ENCODE data around the gene GALNT2. TPM values are rescaled to one million over a fixed set of nuclear protein-coding genes. Genes with fewer than 3 reads are reported as not detected.

GALNT2 gene
- total RNA-seq, 1 donor from 2014 or later = 36.0 TPM

GRCh38 chr1:230220478-230220877 is 153.4 kb downstream of the GALNT2 start:
- H3K4me1 ChIP-seq (ENCODE audit: control insufficient read depth in 3 of 3, insufficient read depth in 3 of 3, low read length in 3 of 3) = peaks cover 29 to 62% (median 33%) of the 10 kb centered on the region in 3 donors

GRCh38 chr1:230220907-230221306 is 153.9 kb downstream of the GALNT2 start:
- H3K4me1 ChIP-seq (ENCODE audit: control insufficient read depth in 3 of 3, insufficient read depth in 3 of 3, low read length in 3 of 3) = peaks cover 24 to 61% (median 29%) of the 10 kb centered on the region in 3 donors
- peak overlapping the region; percentile 85 for H3K27ac ChIP-seq (ENCODE audit: low read depth, low read length)
- no peak overlapping the region for H3K4me3 ChIP-seq (ENCODE audit: low read length in 3 of 3)

More at GRCh38 chr1:230220478-230220877, 153.4 kb downstream of the GALNT2 start:
- no peak overlapping the region for H3K9ac ChIP-seq (ENCODE audit: low read depth in 1 of 3, low read length in 3 of 3)
- peak overlapping the region; percentile 85 for H3K27ac ChIP-seq (ENCODE audit: low read depth, low read length)
- H3K4me3 ChIP-seq (ENCODE audit: low read length in 3 of 3) = no peak overlapping the region
- H3K36me3 ChIP-seq (ENCODE audit: control insufficient read depth in 3 of 3, insufficient read depth in 3 of 3, low read length in 3 of 3) = no peaks in the 10 kb centered on the region
- no peaks in the 10 kb centered on the region for H3K9me3 ChIP-seq (ENCODE audit: control insufficient read depth in 3 of 3, low read length in 3 of 3)
- H3K27me3 ChIP-seq (ENCODE audit: control insufficient read depth in 3 of 3, insufficient read depth in 3 of 3, low read length in 3 of 3) = no peaks in the 10 kb centered on the region

GRCh38 chr1:230222678-230223077 is 155.6 kb downstream of the GALNT2 start:
- Histone ChIP-seq H3K9me3 (ENCODE audit: control insufficient read depth in 3 of 3, low read length in 3 of 3) (no peaks in the 10 kb centered on the region), H3K36me3 (ENCODE audit: control insufficient read depth in 3 of 3, insufficient read depth in 3 of 3, low read length in 3 of 3) (no peaks in the 10 kb centered on the region), H3K4me3 (ENCODE audit: low read length in 3 of 3) (no peak overlapping the region), H3K27ac (ENCODE audit: low read depth, low read length) (no peak overlapping the region), H3K4me1 (ENCODE audit: control insufficient read depth in 3 of 3, insufficient read depth in 3 of 3, low read length in 3 of 3) (peaks cover 23 to 50% (median 27%) of the 10 kb centered on the region in 3 donors), H3K9ac (ENCODE audit: low read depth in 1 of 3, low read length in 3 of 3) (peak overlapping the region in 1 of 3 donors; percentile 25), H3K27me3 (ENCODE audit: control insufficient read depth in 3 of 3, insufficient read depth in 3 of 3, low read length in 3 of 3) (no peaks in the 10 kb centered on the region)

More at GRCh38 chr1:230220907-230221306, 153.9 kb downstream of the GALNT2 start:
- Histone ChIP-seq H3K27me3 (ENCODE audit: control insufficient read depth in 3 of 3, insufficient read depth in 3 of 3, low read length in 3 of 3) (no peaks in the 10 kb centered on the region), H3K9me3 (ENCODE audit: control insufficient read depth in 3 of 3, low read length in 3 of 3) (no peaks in the 10 kb centered on the region), H3K36me3 (ENCODE audit: control insufficient read depth in 3 of 3, insufficient read depth in 3 of 3, low read length in 3 of 3) (no peaks in the 10 kb centered on the region), H3K9ac (ENCODE audit: low read depth in 1 of 3, low read length in 3 of 3) (peak overlapping the region in 2 of 3 donors; percentile 51 to 76)

GRCh38 chr1:230224101-230224960 is 157.3 kb downstream of the GALNT2 start:
- peak overlapping the region in 2 of 3 donors; percentile 55 to 58 for H3K9ac ChIP-seq (ENCODE audit: low read depth in 1 of 3, low read length in 3 of 3)
- H3K36me3 ChIP-seq (ENCODE audit: control insufficient read depth in 3 of 3, insufficient read depth in 3 of 3, low read length in 3 of 3) = no peaks in the 10 kb centered on the region
- peak overlapping the region in 2 of 3 donors; percentile 41 for H3K4me3 ChIP-seq (ENCODE audit: low read length in 3 of 3)
- peaks cover 12 to 39% (median 22%) of the 10 kb centered on the region in 3 donors for H3K4me1 ChIP-seq (ENCODE audit: control insufficient read depth in 3 of 3, insufficient read depth in 3 of 3, low read length in 3 of 3)
- peak overlapping the region; percentile 43 for H3K27ac ChIP-seq (ENCODE audit: low read depth, low read length)
- no peaks in the 10 kb centered on the region for H3K27me3 ChIP-seq (ENCODE audit: control insufficient read depth in 3 of 3, insufficient read depth in 3 of 3, low read length in 3 of 3)
- H3K9me3 ChIP-seq (ENCODE audit: control insufficient read depth in 3 of 3, low read length in 3 of 3) = no peaks in the 10 kb centered on the region

GRCh38 chr1:230226007-230226800 is 159.2 kb downstream of the GALNT2 start:
- H3K9me3 ChIP-seq (ENCODE audit: control insufficient read depth in 3 of 3, low read length in 3 of 3) = no peaks in the 10 kb centered on the region
- peaks cover 18 to 44% (median 26%) of the 10 kb centered on the region in 3 donors for H3K4me1 ChIP-seq (ENCODE audit: control insufficient read depth in 3 of 3, insufficient read depth in 3 of 3, low read length in 3 of 3)
- no peaks in the 10 kb centered on the region for H3K27me3 ChIP-seq (ENCODE audit: control insufficient read depth in 3 of 3, insufficient read depth in 3 of 3, low read length in 3 of 3)
- no peak overlapping the region for H3K27ac ChIP-seq (ENCODE audit: low read depth, low read length)
- H3K36me3 ChIP-seq (ENCODE audit: control insufficient read depth in 3 of 3, insufficient read depth in 3 of 3, low read length in 3 of 3) = no peaks in the 10 kb centered on the region
- no peak overlapping the region for H3K4me3 ChIP-seq (ENCODE audit: low read length in 3 of 3)
- H3K9ac ChIP-seq (ENCODE audit: low read depth in 1 of 3, low read length in 3 of 3) = no peak overlapping the region

- H3K36me3 ChIP-seq (ENCODE audit: control insufficient read depth in 3 of 3, insufficient read depth in 3 of 3, low read length in 3 of 3) = no peaks in the 10 kb centered on the region
- no peaks in the 10 kb centered on the region for H3K27me3 ChIP-seq (ENCODE audit: control insufficient read depth in 3 of 3, insufficient read depth in 3 of 3, low read length in 3 of 3)
- H3K9me3 ChIP-seq (ENCODE audit: control insufficient read depth in 3 of 3, low read length in 3 of 3) = no peaks in the 10 kb centered on the region
- H3K9ac ChIP-seq (ENCODE audit: low read depth in 1 of 3, low read length in 3 of 3) = no peak overlapping the region
- H3K27ac ChIP-seq (ENCODE audit: low read depth, low read length) = no peak overlapping the region
- H3K4me1 ChIP-seq (ENCODE audit: control insufficient read depth in 3 of 3, insufficient read depth in 3 of 3, low read length in 3 of 3) = peaks cover 23 to 50% (median 32%) of the 10 kb centered on the region in 3 donors
- no peak overlapping the region for H3K4me3 ChIP-seq (ENCODE audit: low read length in 3 of 3)
Observed at GRCh38 chr1:230226814-230227213, 159.8 kb downstream of the GALNT2 start.

GRCh38 chr1:230228236-230228897 is 161.3 kb downstream of the GALNT2 start:
- H3K4me3 ChIP-seq (ENCODE audit: low read length in 3 of 3) = no peak overlapping the region
- H3K9me3 ChIP-seq (ENCODE audit: control insufficient read depth in 3 of 3, low read length in 3 of 3) = no peaks in the 10 kb centered on the region
- no peak overlapping the region for H3K9ac ChIP-seq (ENCODE audit: low read depth in 1 of 3, low read length in 3 of 3)
- H3K4me1 ChIP-seq (ENCODE audit: control insufficient read depth in 3 of 3, insufficient read depth in 3 of 3, low read length in 3 of 3) = peaks cover 23 to 53% (median 34%) of the 10 kb centered on the region in 3 donors
- H3K27me3 ChIP-seq (ENCODE audit: control insufficient read depth in 3 of 3, insufficient read depth in 3 of 3, low read length in 3 of 3) = no peaks in the 10 kb centered on the region
- H3K36me3 ChIP-seq (ENCODE audit: control insufficient read depth in 3 of 3, insufficient read depth in 3 of 3, low read length in 3 of 3) = no peaks in the 10 kb centered on the region
- H3K27ac ChIP-seq (ENCODE audit: low read depth, low read length) = no peak overlapping the region

GRCh38 chr1:230230273-230230672 is 163.2 kb downstream of the GALNT2 start:
- Histone ChIP-seq H3K4me3 (ENCODE audit: low read length in 3 of 3) (peak overlapping the region in 1 of 3 donors; percentile 38), H3K4me1 (ENCODE audit: control insufficient read depth in 3 of 3, insufficient read depth in 3 of 3, low read length in 3 of 3) (peaks cover 23 to 36% (median 24%) of the 10 kb centered on the region in 3 donors), H3K27me3 (ENCODE audit: control insufficient read depth in 3 of 3, insufficient read depth in 3 of 3, low read length in 3 of 3) (no peaks in the 10 kb centered on the region), H3K36me3 (ENCODE audit: control insufficient read depth in 3 of 3, insufficient read depth in 3 of 3, low read length in 3 of 3) (no peaks in the 10 kb centered on the region), H3K27ac (ENCODE audit: low read depth, low read length) (peak overlapping the region; percentile 22), H3K9ac (ENCODE audit: low read depth in 1 of 3, low read length in 3 of 3) (peak overlapping the region in 2 of 3 donors; percentile 73 to 75), H3K9me3 (ENCODE audit: control insufficient read depth in 3 of 3, low read length in 3 of 3) (no peaks in the 10 kb centered on the region)

- no peaks in the 10 kb centered on the region for H3K36me3 ChIP-seq (ENCODE audit: control insufficient read depth in 3 of 3, insufficient read depth in 3 of 3, low read length in 3 of 3)
- peak overlapping the region; percentile 51 for H3K27ac ChIP-seq (ENCODE audit: low read depth, low read length)
- H3K9me3 ChIP-seq (ENCODE audit: control insufficient read depth in 3 of 3, low read length in 3 of 3) = no peaks in the 10 kb centered on the region
- no peaks in the 10 kb centered on the region for H3K27me3 ChIP-seq (ENCODE audit: control insufficient read depth in 3 of 3, insufficient read depth in 3 of 3, low read length in 3 of 3)
- H3K4me1 ChIP-seq (ENCODE audit: control insufficient read depth in 3 of 3, insufficient read depth in 3 of 3, low read length in 3 of 3) = peaks cover 23 to 30% (median 24%) of the 10 kb centered on the region in 3 donors
- peak overlapping the region in 1 of 3 donors; percentile 14 for H3K4me3 ChIP-seq (ENCODE audit: low read length in 3 of 3)
- peak overlapping the region in 2 of 3 donors; percentile 42 to 50 for H3K9ac ChIP-seq (ENCODE audit: low read depth in 1 of 3, low read length in 3 of 3)
Observed at GRCh38 chr1:230230948-230231773, 164.1 kb downstream of the GALNT2 start.

Measured in skeletal muscle tissue (tissue), 4 donors.